Measurements from ENCODE around the gene IGFLR1.
"Not testable (repeated sequence)": the region's sequence is repeated elsewhere in the genome, so short reads cannot be mapped to it uniquely, and the experiment has no call there.

The IGFLR1 gene

GRCh38 chr19:35739275-35740107 lies 2.8 kb downstream of the IGFLR1 start:
- no peak for DNase-seq

DNA sequence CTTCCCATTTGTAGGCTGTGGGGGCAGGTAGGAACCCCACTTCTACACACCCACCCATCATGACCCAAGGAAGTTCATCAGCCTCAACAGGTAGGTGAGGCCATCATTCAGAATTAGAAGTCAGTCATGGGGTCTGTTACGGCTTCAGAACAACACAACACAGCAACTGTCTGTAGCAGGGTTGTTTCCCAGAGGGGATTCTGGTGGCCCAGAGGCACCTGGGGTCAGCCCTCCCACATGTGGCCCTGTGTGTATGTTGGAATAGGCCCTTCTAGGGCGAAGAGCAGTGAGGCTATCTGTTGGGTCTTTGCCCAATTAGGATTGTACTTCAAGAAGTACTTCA lies 3.4 kb downstream of the IGFLR1 start:
- DNase-seq, result no peak

GRCh38 chr19:35738021-35738886 lies 4.0 kb downstream of the IGFLR1 start:
- no peak for DNase-seq

GRCh38 chr19:35736913-35737886 lies 5.1 kb downstream of the IGFLR1 start:
- no peak for DNase-seq

DNA sequence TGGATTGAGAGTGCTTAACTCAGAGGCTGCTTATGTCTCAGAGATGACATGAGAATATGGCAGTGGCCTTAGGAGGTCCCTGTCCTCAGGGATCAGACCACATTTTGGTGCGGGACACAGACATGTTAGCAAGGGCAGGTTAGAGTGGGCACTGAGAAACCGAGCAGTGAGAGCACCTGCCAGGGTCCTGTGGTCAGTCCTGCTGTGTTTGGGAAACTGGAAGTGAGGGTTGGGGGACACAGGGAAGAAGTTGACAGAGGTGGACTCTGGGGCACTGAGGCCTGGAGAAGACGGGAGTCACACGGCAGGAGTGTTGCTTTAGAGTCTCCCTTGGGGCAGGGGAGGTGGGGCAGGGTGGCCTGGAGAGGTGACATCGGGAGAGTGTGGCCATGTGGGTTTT lies 7.4 kb downstream of the IGFLR1 start:
- DNase-seq, result no peak

- DNase-seq, result no peak
Observed at GRCh38 chr19:35734273-35734672, 8.0 kb downstream of the IGFLR1 start.

- DNase-seq, result no peak
Observed at GRCh38 chr19:35733180-35734125, 8.8 kb downstream of the IGFLR1 start.

- DNase-seq, result no peak
Observed at GRCh38 chr19:35732540-35733179, 9.6 kb downstream of the IGFLR1 start.

- no peak for DNase-seq
Observed at GRCh38 chr19:35731779-35732405, 10.4 kb downstream of the IGFLR1 start.

- no peak for DNase-seq
Observed at GRCh38 chr19:35731353-35731752, 10.9 kb downstream of the IGFLR1 start.

GRCh38 chr19:35730326-35730725 lies 11.9 kb downstream of the IGFLR1 start:
- DNase-seq, result no peak

- no peak for DNase-seq
Observed at GRCh38 chr19:35729763-35730162, 12.5 kb downstream of the IGFLR1 start.

- peak in 1 of 2 experiments; percentile 67 for DNase-seq
Observed at GRCh38 chr19:35729021-35729420, 13.2 kb downstream of the IGFLR1 start.

DNA sequence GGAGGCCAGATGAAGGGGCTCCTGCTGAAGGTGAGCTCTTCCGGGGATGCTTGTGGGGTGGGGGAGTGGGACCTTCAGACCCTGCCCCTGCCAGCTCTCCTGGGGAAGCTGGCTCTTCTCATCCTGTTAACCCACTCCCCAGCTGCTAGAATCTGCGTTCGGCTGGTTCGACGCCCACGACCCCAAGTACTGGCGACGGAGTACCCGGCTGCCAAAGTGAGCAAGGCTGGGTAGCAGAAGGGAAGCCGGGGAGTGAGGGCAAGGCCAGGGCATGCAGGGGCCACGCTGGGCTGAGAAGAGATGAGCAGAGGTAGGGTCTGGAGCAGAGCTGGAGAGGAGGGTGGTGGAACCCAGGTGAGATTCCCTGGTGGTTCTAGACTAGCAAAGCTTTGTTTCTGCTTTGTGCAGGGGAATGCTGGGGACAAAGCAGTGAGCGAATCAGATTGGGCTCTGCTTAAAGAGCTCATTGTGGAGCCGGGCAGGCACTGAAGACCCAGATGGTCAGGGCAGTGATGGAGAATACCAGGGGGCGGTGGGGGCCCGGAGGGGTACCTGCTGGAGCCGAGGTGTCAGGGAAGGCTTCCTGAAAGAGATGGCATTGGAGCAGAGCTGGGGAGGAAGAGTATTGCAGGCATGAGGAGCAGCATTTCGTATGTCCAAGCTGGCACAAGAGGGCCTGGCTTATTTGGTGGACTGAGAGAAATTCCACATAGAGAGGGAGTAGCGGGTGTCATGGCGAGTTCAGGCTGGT lies 14.1 kb downstream of the IGFLR1 start:
- no peak for DNase-seq

DNA sequence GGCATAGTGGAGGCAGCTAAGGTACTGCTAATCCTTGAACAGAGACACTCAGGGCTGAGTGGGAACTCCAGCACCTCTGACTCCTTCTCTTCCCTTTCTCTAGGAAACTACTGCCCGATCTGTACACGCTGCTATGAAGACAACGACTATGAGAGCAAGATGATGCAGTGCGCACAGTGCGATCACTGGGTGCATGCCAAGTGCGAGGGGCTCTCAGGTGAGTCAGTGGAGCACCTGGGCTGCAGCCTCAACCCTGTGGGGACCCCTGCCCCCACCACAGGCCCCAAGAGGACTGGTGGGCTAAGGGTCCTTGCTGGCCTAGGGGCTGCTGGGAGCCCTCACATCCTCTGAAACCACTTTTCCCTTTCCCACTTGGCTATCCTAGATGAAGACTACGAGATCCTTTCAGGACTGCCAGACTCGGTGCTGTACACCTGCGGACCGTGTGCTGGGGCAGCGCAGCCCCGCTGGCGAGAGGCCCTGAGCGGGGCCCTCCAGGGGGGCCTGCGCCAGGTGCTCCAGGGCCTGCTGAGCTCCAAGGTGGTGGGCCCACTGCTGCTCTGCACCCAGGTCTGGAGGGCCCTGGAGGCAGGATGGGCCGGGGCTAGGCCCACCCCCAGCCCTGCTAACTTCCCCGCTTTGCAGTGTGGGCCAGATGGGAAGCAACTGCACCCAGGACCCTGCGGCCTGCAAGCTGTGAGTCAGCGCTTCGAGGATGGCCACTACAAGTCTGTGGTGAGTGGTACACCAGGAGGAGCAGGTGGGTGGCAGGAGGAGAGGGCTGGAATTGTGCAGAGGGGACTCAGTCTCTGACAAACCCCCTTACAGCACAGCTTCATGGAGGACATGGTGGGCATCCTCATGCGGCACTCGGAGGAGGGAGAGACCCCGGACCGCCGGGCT lies 14.9 kb downstream of the IGFLR1 start:
- DNase-seq, result no peak

GRCh38 chr19:35725216-35725861 lies 16.9 kb downstream of the IGFLR1 start:
- DNase-seq, result no peak

GRCh38 chr19:35724560-35724959 lies 17.7 kb downstream of the IGFLR1 start:
- no peak for DNase-seq

DNA sequence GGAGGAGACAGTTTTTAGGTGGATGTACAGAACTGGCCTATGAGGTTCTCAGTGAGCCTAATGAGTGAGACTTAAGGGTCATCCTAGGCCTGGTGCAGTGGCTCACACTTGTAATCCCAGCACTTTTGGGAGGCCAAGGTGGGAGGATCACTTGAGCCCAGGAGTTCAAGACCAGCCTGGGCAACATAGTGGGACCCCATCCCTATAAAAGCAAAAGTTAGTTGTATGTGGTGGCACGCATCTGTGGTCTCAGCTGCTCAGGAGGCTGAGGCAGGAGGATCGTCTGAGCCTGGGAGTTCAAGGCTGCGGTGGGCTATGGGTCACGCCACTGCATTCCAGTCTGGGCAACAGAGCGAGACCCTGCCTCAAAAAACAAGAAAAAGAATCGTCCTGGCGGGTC lies 18.1 kb downstream of the IGFLR1 start:
- DNase-seq, result not testable (repeated sequence)
